Thoracic aorta (tissue), 2 donors: Measurements from ENCODE around the gene MYMX. TPM values are rescaled to one million over a fixed set of nuclear protein-coding genes. Genes with fewer than 3 reads are reported as not detected.
A peak's percentile ranks its signal among the peaks of the same experiment; 100 is the strongest.
"Not testable (repeated sequence)": the region's sequence is repeated elsewhere in the genome, so short reads cannot be mapped to it uniquely, and the experiment has no call there.

ENCODE experiments used
- ATAC-seq: fragments of 150-250 bp; one replicate; pipeline ENCODE4 v1.8.0; 2017; ENCODE audit warnings: low read depth; ENCODE audit not compliant: insufficient number of reproducible peaks, low FRiP score
- DNase-seq: peaks from one replicate; pipeline ENCODE4 v3.0.0-alpha.2; 2020; ENCODE audit warnings: low spot score
- H3K27ac ChIP-seq, 2 donors: fragments of 200-600 bp; sonication (generic); 1 replicate in 1 of 2; 2 replicates in 1 of 2; pipeline ENCODE4 v1.5.1; 2016; ENCODE audit warnings: mild to moderate bottlenecking in 2 of 2, moderate library complexity in 2 of 2
- H3K27me3 ChIP-seq: fragments of 200-600 bp; sonication (generic); replicated peaks from 2 replicates; pipeline ENCODE4 v1.6.0; 2016; ENCODE audit warnings: mild to moderate bottlenecking; ENCODE audit not compliant: insufficient read depth
- H3K36me3 ChIP-seq: fragments of 200-600 bp; sonication (generic); one replicate; pipeline ENCODE4 v1.5.1; 2016
- H3K4me1 ChIP-seq, 2 donors: fragments of 200-600 bp; sonication (generic); 1 replicate in 1 of 2; 2 replicates in 1 of 2; pipeline versions ENCODE4 v1.5.1 to v1.6.0; 2016; ENCODE audit warnings: low read depth in 2 of 2, mild to moderate bottlenecking in 1 of 2; ENCODE audit not compliant: control insufficient read depth in 1 of 2
- H3K4me3 ChIP-seq: fragments of 200-600 bp; sonication (generic); 2 replicates; pipeline ENCODE4 v1.5.1; 2016; ENCODE audit warnings: mild to moderate bottlenecking
- H3K9me3 ChIP-seq: fragments of 200-600 bp; sonication (generic); 2 replicates; pipeline ENCODE4 v1.5.1; 2016
- total RNA-seq, 2 donors: library from RNA; depleted of rRNA; stranded (reverse); fragments of >200 nt; gene quantifications; one replicate each; pipeline versions ENCODE4 v1.1.0 to v1.2.3, GENCODE V29; 2016
- TF ChIP-seq, protein P1 (sequence below): fragments of 200-600 bp; sonication (generic); IDR thresholded peaks from one replicate; pipeline ENCODE4 v1.5.1; 2019; ENCODE audit warnings: antibody characterized with exemption

MYMX gene
- total RNA-seq, 2 donors from 2014 or later: not detected

DNA sequence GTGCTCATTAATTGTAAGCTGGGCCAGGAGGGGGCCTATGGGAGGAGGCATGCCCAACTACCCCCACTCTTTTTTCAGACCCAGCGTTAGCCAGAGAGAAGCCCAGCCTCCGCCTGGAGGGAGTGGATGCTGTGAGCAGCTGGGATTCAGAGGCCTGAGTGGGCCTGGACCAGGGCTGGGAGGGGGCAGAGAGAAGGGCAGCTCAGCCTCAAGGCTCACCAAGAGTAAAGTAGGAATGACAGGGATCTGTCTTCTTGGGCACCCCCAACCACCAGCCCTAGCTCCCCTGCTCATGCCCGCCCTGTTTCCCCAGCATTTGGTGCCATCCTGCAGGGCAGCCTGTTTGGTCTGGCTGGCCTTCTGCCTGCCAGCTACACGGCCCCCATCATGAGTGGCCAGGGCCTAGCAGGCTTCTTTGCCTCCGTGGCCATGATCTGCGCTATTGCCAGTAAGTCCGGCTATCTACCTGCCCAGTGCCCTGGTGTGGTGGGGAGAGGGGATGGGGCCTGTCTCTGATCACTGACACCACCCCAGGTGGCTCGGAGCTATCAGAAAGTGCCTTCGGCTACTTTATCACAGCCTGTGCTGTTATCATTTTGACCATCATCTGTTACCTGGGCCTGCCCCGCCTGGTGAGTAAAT lies 13.4 kb downstream of the MYMX start:
- DNase-seq (no peak), ATAC-seq (no peak)
- peaks cover 42 to 69% of the 10 kb centered on the region in 2 donors for H3K4me1 ChIP-seq
- no peak overlapping the region for H3K4me3 ChIP-seq
- peaks cover 43% of the 10 kb centered on the region for H3K36me3 ChIP-seq
- no peaks in the 10 kb centered on the region for H3K27me3 ChIP-seq
- H3K27ac ChIP-seq: peak overlapping the region in 1 of 2 donors; percentile 11
- TF ChIP-seq, protein P1, sequence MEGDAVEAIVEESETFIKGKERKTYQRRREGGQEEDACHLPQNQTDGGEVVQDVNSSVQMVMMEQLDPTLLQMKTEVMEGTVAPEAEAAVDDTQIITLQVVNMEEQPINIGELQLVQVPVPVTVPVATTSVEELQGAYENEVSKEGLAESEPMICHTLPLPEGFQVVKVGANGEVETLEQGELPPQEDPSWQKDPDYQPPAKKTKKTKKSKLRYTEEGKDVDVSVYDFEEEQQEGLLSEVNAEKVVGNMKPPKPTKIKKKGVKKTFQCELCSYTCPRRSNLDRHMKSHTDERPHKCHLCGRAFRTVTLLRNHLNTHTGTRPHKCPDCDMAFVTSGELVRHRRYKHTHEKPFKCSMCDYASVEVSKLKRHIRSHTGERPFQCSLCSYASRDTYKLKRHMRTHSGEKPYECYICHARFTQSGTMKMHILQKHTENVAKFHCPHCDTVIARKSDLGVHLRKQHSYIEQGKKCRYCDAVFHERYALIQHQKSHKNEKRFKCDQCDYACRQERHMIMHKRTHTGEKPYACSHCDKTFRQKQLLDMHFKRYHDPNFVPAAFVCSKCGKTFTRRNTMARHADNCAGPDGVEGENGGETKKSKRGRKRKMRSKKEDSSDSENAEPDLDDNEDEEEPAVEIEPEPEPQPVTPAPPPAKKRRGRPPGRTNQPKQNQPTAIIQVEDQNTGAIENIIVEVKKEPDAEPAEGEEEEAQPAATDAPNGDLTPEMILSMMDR: no peak
- no peaks in the 10 kb centered on the region for H3K9me3 ChIP-seq

DNA sequence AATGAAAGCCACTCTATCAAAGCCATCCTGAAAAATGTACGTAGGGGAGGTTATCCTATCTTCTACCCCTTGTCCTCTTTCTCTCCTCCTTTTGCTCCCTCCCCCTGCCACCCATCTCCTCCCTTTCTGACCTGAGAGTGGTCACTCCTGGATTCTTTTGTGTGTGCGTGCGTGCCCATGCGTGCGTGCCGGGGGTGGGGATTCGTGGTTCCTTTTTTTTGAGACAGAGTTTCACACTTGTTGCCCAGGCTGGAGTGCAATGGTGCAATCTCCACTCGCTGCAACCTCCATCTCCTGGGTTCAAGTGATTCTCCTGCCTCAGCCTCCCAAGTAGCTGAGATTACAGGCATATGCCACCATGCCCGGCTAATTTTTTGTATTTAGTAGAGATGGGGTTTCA lies 14.7 kb downstream of the MYMX start:
- not testable (repeated sequence) for H3K27ac ChIP-seq, ATAC-seq

DNA sequence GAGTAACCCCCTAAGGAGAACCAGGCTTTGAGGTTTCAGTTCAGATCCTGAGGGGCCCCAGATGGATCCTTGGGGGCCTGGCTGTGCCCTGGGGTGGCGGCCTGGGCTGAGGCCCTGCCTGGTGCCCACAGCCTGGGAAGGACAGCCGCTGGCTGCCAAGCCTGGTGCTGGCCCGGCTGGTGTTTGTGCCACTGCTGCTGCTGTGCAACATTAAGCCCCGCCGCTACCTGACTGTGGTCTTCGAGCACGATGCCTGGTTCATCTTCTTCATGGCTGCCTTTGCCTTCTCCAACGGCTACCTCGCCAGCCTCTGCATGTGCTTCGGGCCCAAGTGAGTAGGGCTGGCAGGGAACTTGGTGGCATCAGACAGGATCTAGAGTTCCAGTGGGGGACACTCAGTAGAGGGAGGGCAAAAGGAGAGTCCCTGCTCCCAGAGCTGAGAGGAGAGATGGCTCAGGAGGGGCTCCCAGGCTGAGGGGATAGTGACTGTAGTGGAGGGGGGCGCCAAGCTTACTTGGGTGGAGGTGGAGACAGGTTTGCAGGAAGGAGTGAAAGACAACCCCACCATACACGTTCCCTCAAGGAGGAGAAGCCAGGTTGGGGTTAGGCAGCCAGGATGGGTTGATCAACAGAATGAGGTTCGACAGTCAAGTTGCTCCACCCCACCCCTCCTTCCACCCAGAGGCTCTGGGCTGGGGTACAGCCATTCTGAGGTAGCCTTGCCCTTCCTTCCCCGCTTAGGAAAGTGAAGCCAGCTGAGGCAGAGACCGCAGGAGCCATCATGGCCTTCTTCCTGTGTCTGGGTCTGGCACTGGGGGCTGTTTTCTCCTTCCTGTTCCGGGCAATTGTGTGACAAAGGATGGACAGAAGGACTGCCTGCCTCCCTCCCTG lies 16.2 kb downstream of the MYMX start:
- H3K27ac ChIP-seq: peak overlapping the region; percentile 84 to 96
- H3K36me3 ChIP-seq: peaks cover 43% of the 10 kb centered on the region
- DNase-seq (no peak), ATAC-seq (no peak)
- no peaks in the 10 kb centered on the region for H3K9me3 ChIP-seq
- H3K27me3 ChIP-seq: no peaks in the 10 kb centered on the region
- no peak overlapping the region for H3K4me3 ChIP-seq
- TF ChIP-seq, protein P1: no peak
- peaks cover 25 to 63% of the 10 kb centered on the region in 2 donors for H3K4me1 ChIP-seq

More for the DNA sequence above, 14.7 kb downstream of the MYMX start:
- H3K27me3 ChIP-seq, DNase-seq, H3K4me3 ChIP-seq, H3K9me3 ChIP-seq: not testable (repeated sequence)
- H3K36me3 ChIP-seq: peaks cover 43% of the 10 kb centered on the region
- H3K4me1 ChIP-seq: peaks cover 33 to 69% of the 10 kb centered on the region in 2 donors

DNA sequence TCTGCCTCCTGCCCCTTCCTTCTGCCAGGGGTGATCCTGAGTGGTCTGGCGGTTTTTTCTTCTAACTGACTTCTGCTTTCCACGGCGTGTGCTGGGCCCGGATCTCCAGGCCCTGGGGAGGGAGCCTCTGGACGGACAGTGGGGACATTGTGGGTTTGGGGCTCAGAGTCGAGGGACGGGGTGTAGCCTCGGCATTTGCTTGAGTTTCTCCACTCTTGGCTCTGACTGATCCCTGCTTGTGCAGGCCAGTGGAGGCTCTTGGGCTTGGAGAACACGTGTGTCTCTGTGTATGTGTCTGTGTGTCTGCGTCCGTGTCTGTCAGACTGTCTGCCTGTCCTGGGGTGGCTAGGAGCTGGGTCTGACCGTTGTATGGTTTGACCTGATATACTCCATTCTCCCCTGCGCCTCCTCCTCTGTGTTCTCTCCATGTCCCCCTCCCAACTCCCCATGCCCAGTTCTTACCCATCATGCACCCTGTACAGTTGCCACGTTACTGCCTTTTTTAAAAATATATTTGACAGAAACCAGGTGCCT lies 16.9 kb downstream of the MYMX start:
- Histone ChIP-seq H3K4me3 (no peak overlapping the region), H3K27ac (peak overlapping the region; percentile 84 to 96), H3K27me3 (no peaks in the 10 kb centered on the region), H3K9me3 (no peaks in the 10 kb centered on the region), H3K4me1 (peaks cover 27 to 62% of the 10 kb centered on the region in 2 donors), H3K36me3 (peaks cover 43% of the 10 kb centered on the region)
- peak; percentile 1 for ATAC-seq
- DNase-seq: no peak
- TF ChIP-seq, protein P1: no peak

DNA sequence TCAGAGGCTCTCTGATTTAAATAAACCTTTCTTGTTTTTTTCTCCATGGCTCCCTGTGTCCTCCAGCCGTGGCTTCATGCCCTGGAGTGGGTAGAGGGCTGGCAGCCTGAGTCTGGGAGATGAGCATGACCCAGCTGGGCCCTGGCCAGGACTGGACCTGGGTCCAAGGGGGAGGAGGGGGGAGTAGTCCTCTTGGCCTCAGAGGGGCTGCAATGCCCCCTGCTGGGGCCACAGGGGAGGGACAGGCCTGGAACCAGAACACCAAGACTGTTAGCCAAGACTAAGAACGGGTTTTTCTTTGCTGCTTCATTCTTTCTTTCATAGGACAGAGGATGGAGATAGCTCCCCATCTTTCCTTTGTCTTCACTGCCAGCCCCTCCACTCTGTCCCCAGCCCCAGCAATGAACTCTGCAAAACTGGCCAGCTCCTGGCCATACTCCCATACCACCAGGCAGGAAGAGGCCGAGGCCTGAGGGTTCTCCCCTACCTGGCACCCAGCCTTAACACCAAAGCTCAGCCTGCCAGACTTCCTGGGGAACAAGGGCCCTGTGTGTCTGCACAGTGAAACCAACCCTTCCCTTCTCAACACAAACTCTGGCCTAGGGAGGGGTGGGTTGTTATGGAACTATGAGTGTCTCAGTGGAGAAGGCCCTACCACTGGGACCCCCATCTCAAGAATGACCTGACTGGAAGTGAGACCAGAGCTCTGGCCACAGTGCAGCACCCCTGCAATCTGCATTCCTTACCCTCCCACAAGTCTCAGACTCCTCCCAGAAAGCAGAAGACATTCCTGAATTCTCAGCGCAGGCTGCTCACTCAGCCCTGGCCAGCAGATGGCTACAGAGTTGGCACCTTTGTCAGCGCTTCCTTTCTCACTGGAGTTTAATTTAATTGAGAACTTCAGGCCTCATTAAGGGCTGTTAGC lies 17.6 kb downstream of the MYMX start:
- DNase-seq (peak; percentile 81), ATAC-seq (peak; percentile 16)
- Histone ChIP-seq H3K4me3 (no peak overlapping the region), H3K9me3 (no peaks in the 10 kb centered on the region), H3K27me3 (no peaks in the 10 kb centered on the region), H3K36me3 (peaks cover 37% of the 10 kb centered on the region), H3K4me1 (peaks cover 27 to 63% of the 10 kb centered on the region in 2 donors), H3K27ac (peak overlapping the region; percentile 84 to 96)
- TF ChIP-seq, protein P1: peak; percentile 84
